Skin epidermis (tissue), 12 donors: ENCODE data around the gene OTUD5.
A peak's percentile ranks its signal among the peaks of the same experiment; 100 is the strongest.

Experiments used
- H3K27ac ChIP-seq, 21 experiments: fragments of 200-600 bp; sonication (generic) in 11 of 21; one replicate each; pipeline ENCODE4 v1.5.0; 2020; ENCODE audit warnings: mild to moderate bottlenecking in 3 of 21, inconsistent platforms in 2 of 21, moderate library complexity in 2 of 21
- H3K4me3 ChIP-seq, 7 experiments: fragments of 200-600 bp; sonication (generic) in 2 of 7; one replicate each; pipeline ENCODE4 v1.5.0; 2020; ENCODE audit warnings: inconsistent platforms in 2 of 7, mild to moderate bottlenecking in 2 of 7, moderate library complexity in 1 of 7

OTUD5 gene

DNA sequence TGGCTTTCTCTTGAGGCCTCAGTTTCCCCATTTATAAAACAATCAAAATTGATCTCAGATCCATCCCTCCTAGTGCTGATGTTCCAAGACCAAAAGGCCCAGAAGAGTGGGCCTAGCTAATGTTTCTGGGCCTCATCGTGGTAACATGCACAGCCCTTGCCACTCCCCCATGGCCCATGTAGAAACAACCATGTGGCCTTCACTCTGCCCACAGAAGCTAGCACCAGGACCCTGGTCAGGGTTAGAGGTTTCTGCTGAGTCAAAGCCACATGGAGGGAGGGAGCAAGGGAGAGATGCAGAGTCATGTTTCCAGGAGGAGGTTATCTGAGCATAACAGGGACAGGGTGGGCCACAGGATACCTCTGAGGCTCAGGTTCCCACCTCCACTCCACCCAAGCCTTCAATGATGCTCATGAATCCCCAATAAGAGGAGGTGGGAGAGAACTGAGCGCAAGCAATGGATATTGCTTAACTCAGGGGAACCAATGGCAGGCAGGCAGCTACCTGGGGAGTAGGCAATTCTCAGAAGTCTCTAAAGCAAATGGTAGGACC lies 16.9 kb downstream of the OTUD5 start:
- peak overlapping the region in 9 of 21 experiments; percentile 43 to 85 (median 74) for H3K27ac ChIP-seq
- no peak overlapping the region for H3K4me3 ChIP-seq

DNA sequence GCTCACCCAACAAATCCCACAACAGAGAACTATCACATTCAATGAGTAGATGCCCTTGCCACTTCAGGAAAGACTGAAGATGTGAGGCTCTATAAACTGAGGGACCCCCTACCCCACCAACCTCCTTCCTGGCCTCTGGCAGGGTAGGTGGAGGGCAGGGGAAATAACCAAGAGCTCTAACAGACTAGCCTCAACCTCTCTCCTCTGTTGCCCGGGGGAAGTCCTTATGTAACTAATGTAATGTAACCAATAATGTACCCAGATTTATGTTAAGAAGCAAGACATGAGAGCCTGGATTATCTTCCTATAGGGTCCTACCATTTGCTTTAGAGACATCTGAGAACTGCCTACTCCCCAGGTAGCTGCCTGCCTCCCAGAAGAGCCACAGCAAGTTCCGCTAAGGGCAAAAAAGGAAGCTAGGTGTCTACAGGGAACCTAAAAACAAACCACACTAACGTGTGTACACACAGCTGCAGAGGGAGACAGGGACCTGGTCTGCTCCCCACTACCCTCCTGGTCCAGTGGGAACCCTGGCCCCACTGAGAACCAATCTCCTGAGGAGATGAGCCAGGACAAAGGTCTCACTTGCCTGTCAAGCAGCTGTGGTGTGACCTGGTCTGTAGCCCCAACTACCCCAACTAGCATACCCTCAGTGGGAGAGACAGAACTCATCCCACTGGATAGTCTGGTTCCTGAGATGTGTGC lies 17.7 kb downstream of the OTUD5 start:
- Histone ChIP-seq H3K27ac (peak overlapping the region in 13 of 21 experiments; percentile 21 to 85 (median 63)), H3K4me3 (no peak overlapping the region)

DNA sequence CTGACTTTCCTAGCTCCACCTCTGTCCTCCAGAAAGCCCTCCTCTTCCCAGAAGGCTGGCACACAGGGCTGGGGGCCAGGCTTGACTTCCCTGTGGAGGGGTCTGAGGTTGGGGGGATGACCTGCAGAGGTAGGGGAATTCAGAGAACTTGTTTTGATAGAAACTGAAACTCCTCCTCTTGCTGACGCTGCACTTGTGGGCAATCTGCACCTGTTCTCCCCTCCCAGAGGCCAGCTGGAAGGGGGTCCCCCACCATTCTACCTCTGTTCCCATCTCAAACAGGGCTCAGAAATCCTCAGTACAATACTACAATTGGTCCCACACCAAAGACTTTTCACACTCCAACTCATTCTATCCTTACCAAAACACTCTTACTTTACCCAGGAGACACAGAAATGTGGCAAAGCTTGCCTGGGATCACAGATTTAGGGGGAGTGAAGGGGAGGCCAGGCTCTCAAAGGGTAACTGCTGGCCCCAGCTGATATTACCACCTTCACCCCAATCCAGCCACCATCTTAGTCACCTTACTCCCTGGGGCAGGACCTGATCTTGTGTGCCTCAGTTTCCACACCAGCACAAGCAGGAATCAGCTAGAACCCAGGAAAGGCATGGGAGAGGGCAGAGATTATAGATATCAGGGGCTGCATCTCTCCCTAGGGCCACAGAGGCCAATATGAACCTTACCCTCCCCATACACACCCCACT lies 18.5 kb downstream of the OTUD5 start:
- peak overlapping the region in 13 of 21 experiments; percentile 21 to 85 (median 67) for H3K27ac ChIP-seq
- H3K4me3 ChIP-seq = no peak overlapping the region

DNA sequence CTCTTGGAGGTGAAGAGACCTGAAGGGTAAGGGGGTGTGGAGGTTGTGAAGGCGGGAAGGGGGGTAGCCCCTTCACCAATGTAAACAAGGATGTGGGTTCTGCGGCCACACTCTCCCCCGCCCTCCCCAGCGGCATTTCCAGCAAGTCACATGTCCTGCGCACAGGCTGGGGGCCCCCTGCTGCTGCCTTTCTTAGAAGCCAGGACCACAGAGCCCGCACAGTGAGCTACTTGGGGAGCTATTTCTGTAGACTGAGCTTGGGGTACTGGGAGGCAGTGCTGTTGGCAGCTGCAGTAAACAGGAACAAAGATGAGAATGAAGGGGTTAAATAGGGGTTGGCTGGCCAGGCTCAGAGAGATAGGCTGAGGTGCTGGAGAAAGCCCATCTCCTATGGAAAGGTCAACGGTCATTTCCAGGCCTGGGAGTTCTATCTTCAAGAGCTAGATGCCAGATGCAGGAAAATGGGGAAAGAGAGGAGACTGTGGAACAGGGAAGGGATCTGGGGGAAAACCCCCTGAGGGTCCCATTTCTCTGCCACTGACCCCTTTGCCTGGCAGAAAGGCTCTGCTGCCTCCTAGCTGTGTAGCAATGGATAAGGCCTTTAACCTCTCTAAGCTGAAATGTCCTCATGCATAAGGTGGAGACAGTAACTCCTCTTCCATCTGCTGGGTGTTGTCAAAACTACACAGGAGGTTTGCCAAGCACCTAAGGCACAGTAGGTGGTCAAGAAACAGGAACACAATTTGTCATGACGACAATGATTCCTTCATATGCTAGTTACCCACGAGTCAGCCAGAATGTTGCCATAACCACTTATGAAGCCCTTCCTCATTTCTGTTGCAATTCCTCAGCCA lies 20.1 kb downstream of the OTUD5 start:
- peak overlapping the region in 19 of 21 experiments; percentile 3 to 85 (median 60) for H3K27ac ChIP-seq
- no peak overlapping the region for H3K4me3 ChIP-seq

DNA sequence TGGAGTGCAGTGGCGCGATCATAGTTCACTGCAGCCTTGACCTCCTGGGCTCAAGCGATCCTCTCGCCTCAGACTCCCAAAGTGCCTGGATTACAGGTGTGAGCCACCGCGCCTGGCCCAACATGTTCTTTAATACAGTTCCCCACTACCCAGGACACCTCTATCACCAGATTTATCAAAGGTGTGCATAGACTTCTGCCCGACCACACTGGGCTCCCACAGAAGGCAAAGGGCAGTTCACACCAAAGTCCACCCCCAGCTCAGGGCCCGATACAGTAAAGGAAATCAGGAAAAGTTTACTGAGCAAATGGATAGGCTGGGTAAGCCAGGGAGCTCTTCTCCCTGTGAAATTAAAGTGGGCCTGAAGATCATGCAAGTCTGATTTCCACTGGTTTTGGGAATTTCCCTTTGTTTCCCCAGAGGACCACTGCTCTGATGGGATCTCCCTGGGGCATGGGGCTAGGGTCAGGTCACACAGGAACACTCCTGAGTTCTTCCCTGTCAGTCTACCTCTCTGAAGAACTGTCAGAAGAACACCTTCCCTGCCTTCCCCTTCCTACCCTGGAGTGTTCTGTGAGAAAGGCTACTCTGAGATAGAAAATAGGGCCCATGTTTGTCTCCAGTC lies 20.9 kb downstream of the OTUD5 start:
- peak overlapping the region in 16 of 21 experiments; percentile 3 to 84 (median 61) for H3K27ac ChIP-seq

DNA sequence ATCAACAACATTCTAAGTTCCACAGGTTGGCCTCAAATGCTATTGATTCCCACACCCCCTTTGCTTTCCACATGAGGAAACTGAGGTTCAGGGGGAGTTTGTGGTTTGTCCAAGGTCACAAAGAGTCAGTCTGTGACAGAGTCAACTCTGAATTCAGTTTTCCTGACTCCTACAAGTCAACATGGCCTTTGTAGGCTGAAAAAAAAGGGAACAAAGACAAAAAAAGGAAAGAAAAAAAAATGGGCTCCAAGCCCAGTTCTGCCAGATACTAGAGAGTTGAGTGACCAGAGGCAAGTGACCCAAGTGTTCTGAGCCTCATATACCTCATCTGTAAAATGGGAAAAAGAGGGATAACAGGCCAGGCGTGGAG lies 22.1 kb downstream of the OTUD5 start:
- Histone ChIP-seq H3K27ac (peak overlapping the region in 6 of 21 experiments; percentile 8 to 59 (median 36)), H3K4me3 (no peak overlapping the region)

More for the DNA sequence above, 20.9 kb downstream of the OTUD5 start:
- H3K4me3 ChIP-seq = no peak overlapping the region

DNA sequence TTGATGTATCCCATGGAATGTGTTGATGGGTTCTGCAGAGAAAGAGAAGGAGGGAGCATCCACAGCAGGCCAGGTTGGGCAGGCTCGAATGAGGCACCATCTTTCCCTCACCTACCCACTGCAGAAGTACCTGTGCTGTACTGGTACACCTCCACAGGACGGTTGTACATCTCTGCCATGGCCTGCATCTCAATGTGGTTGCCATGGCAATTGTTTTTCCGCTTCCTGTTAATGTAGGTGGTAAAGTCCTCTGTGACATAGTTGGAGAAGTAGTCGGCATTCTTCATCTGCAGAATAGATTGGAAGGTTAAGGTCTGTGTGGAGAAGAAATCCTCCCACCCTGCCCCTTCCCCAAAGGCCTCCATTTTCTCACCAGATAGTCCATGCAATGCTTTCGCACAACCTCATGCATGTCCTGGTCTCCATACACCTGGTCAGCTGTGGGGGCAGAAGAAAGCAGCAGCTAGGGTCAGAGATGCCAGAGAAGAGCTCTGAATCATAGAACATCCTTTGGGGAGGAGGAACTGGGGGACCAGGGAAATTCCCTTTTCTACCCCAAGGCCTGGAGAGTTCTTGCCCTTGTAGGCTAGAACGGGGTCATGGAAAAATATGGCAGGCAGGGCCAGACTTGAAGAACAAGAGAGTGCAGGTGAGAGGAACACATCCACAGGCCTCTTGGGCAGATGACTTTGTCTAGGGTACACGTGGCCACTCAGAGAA lies 22.7 kb downstream of the OTUD5 start:
- Histone ChIP-seq H3K27ac (peak overlapping the region in 7 of 21 experiments; percentile 8 to 59 (median 36)), H3K4me3 (no peak overlapping the region)

DNA sequence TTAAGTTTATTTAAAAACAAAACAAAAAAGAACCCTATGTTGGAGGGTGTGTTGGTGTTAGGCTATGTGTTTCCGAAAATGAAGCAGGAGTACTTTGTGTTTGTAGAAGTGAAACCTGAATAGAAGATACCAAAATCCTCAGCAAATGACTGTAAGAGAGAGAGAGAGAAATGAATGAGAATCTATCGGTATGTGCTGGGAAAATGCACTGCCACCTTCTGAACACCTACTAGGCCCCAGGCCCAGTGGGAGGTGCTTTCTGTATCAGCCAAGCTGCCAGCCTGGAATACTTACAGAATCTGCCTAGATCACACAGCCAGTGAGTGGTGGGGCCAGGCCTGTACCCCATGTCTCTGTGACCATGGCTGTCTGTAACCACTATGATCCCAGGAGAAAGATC lies 23.6 kb downstream of the OTUD5 start:
- Histone ChIP-seq H3K4me3 (no peak overlapping the region), H3K27ac (peak overlapping the region in 3 of 21 experiments; percentile 36 to 47 (median 44))

DNA sequence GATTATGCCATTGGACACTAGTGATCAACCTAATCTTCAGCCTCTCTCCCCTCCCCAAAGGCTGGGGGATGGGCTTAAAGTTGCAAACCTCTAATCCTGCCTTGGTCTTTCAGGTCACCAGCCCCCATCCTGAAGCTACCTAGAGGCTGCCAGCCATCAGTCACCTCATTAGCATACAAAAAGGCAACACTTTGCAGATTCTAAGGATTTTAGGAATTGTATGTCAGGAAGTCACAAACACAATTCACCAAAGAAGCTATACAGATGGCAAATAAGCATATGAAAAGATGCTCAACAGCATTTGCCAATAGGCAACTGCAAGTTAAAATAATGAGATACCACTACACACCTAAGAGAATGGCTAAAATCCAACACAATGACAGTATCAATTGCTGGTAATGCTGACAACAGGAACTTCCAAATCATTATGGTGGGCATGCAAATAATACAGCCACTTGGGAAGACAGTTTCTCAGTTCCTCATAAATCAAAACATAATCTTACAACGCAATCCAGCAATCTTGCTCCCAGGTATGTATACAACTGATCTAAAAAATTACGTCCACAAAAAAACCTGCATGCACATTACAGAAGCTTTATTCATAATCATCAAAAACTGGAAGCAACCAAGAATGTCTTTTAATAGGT lies 29.5 kb downstream of the OTUD5 start:
- Histone ChIP-seq H3K4me3 (no peak overlapping the region), H3K27ac (no peak overlapping the region)

DNA sequence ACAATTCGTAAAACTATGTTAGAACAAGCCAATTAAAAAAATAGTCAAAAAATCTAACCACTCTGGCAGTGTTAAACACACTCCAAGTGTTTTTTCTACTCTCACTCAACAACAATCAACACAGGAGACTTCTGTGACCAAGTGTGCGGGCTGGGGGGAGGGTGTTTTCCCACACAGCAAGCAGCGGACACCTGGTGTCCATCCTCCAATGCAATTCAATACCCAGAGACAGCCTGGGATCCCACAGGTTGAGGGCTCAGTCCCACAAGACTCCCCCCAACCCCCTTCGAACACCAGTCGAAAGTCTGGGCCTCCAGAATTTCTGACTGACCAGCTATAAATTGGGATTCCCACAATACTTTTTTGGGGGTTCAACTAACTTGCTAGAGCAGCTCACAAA lies 30.3 kb downstream of the OTUD5 start:
- Histone ChIP-seq H3K27ac (no peak overlapping the region), H3K4me3 (no peak overlapping the region)

DNA sequence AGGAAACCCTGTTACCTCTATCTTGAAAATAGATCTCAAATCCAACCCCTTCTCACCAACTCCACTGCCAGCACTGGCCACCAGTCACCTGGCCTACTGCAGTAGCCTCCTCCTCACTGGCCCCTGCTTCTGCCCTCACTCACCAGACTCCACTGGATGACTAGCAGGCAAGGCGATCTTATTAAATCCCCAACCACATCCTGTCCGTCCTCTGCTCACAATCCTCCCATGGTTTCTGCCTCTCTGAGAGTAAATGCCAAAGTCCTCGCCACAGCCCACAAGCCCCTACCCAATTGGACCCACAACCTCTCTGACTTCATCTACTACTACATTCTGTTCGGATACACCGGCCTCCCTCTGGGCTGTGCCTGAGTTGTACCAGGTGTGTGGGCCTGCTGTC lies 33.1 kb downstream of the OTUD5 start:
- Histone ChIP-seq H3K4me3 (no peak overlapping the region), H3K27ac (peak overlapping the region in 2 of 21 experiments; percentile 21 to 42)

DNA sequence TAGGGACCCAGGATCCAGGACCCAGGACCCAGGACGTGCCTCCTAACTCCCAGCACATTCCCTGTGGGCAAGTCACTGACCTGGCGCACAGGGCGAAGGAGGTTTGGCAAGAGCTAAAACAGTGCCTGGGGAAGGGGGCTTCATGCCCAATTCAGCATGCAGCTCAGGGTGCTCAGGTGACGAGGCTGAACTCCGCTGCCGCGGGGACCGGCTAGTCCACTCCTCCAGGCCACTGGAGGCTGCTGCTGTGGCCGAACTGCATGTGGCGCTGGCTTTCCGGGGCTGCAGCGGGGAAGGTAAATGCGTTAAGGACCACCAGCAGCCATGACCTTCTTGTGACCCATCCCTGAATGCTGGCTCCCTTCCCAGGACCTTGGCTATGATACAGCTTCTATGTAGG lies 33.6 kb downstream of the OTUD5 start:
- Histone ChIP-seq H3K27ac (peak overlapping the region in 1 of 21 experiments; percentile 21), H3K4me3 (no peak overlapping the region)

DNA sequence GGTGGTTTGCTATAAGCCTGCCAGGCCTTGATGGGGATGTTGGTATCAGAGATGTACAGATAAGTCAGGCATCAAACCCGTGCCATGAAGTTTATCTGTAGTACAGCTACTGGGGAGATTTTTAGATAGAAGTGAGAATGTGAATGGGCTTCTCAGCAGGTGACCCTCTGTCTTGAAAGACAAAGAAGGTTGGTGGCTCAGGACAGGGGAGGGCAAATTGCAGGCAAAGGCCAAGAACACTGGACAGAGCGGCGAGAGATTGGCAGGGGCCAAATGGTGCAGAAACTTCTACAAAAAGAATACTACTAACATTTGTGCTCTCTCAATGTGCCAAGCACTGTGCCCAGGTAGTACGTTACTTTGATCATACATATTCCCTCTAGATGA lies 36.7 kb downstream of the OTUD5 start:
- Histone ChIP-seq H3K4me3 (no peak overlapping the region), H3K27ac (peak overlapping the region in 5 of 21 experiments; percentile 20 to 93 (median 82))

DNA sequence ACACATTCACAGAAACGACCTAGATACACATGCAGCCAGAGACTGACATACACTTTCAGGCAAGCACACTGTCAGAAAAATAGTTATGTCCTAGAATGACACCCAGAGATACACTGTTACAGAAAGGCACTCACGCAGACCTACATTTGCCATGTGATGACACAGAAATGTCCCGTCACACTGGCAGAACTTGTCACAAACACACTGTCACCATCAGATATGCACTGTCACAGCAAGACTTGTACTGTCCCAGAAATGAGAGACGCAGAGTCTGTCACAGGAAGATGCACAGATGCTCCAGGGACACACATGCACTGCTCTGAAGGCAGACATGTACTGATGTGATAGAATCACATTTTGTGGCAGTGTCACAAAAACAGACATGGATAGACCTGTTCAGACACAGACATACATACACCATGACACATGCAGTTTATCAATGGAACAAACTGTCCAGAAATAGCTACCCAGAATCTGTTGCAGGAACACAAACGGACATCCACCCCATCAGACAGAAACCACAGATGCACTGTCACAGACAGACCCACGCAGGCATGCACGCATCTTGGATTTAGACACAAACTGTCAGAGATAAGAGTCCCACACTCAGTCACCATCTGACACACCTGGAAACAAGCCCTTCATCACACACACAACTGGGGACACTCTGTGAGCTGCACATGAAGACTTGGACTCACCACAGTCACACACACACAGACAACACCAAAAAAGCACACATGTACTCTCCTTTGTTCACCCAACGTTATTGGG lies 37.3 kb downstream of the OTUD5 start:
- H3K27ac ChIP-seq = peak overlapping the region in 12 of 21 experiments; percentile 21 to 93 (median 80)
- peak overlapping the region in 4 of 7 experiments; percentile 28 to 64 (median 55) for H3K4me3 ChIP-seq

DNA sequence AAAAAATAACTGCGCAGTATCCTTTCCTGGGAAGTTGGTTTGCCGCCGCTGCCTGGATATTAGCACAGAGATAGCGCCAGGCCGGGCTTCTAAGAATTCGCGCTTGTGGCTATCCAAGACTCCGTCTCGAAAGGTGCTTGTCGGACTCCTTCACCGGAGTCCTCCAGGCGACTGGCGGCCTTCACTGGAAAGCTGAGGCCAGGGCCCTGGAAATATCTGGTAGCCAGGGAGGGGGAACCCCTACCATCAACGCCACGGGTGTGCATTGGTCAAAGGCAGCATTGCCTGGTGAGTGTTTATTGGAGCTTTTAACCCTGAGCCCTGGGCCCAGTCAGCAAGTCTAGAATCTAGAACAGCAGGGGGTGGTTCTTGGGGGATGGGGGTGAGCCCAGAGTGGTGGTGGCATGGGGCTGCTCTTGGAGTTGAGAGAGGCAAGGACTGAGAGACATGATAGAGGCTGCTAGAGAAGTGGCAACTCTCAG lies 38.0 kb downstream of the OTUD5 start:
- Histone ChIP-seq H3K4me3 (peak overlapping the region; percentile 28 to 64 (median 56)), H3K27ac (peak overlapping the region in 16 of 21 experiments; percentile 21 to 93 (median 72))

DNA sequence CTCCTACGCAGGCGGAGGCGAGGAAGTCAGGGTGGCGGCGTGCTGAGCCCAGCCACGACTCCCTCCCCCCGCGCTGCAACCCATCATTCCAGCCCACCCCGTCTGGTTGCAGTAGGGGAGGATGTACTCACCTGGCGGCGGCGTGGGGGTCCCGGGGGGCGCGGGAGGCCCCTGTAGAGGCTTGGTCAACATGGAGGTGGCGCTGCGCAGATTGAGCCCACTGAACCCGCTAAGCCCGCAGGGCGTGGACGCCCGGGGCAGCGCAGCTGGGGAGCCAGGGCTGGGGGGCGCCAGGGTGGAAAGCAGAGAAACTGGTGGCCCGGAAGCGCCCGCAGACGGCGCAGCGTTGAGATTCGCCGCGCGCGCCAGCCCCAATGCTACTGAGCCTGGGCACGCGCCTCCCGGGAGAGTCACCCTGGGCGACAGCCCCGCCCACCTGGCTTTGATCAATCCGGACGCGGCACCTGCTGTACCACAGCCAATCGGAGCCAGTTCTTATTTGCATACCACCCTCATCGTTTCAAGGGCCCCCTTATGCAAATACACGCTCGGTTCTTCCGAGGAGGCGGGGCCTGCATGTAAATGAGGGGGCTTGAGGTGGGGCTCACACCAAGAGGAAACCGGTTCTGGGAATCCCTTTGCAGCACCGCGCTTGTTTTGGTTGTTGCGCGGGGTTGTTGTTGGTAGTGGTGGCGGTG lies 38.6 kb downstream of the OTUD5 start, which contains the start of gene PIM2:
TSS of gene PIM2 (minus strand) at position 382 of the 698 bp plus-strand sequence. CDS start at position 192, 190 bp downstream.
- Histone ChIP-seq H3K27ac (peak within 1 kb of the TSS; percentile 46 to 93 (median 80)), H3K4me3 (peak within 1 kb of the TSS; percentile 28 to 64 (median 56))

DNA sequence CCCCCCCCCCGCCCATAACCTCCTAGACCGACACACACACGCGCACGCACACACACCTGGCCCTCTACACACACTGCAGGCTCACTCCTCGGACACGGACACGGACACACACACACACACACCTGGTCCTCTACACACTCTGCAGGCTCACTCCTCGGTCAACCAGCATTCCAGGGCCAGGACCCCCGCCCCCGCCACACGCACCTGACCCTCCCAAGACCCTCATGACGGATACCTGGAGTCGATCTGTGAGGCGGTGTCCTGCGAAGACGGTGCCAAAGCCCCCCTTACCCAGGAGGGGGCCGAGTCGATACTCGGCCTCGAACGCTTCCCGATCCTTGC lies 39.1 kb downstream of the OTUD5 start:
- peak overlapping the region; percentile 28 to 64 (median 56) for H3K4me3 ChIP-seq
- peak overlapping the region in 20 of 21 experiments; percentile 46 to 93 (median 80) for H3K27ac ChIP-seq
